Bone marrow (tissue), 2 donors: ENCODE data around the gene DAO.
"Not testable (repeated sequence)": the region's sequence is repeated elsewhere in the genome, so short reads cannot be mapped to it uniquely, and the experiment has no call there.

Source experiments
- DNase-seq, 2 donors: peaks; one replicate each; lab custom pipeline; 2025; lab: John Stamatoyannopoulos, UW

The DAO gene

DNA sequence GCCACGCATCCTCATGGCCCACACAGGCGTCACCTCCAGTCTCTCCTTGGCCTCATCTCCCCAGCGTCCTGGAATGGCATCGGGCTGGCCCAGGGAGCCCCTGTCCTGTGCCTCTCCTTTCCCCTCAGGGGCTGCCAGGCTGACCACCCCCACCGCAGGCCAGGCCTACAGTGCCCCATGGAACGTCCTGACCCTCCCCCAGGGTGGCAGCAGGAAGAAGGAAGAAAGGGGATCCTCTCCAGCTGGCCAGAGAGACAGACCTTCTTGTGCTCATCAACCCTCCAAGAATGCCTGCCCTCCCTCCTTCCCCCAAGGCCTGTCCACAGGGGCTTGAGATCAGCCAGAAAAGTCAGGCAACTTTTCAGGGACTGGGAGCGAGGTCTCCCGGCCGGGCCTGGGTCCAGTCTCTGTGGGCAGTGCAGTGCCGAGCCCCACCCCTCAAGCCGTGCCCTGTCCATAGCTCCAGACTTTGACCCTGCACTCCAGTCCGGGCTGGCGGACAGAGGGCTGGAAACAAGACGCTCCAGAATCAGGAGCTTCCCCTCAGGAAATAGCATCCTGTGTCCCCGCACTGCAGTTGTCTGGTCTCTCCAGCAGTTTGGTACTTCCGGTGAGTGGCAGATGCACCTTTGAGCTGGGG lies at the start of gene DAO:
Gene DAO (plus strand): TSS at position 478 of the 640 bp plus-strand sequence. CDS start 4,915 bp downstream, outside the sequence.
- DNase-seq = no peak

DNA sequence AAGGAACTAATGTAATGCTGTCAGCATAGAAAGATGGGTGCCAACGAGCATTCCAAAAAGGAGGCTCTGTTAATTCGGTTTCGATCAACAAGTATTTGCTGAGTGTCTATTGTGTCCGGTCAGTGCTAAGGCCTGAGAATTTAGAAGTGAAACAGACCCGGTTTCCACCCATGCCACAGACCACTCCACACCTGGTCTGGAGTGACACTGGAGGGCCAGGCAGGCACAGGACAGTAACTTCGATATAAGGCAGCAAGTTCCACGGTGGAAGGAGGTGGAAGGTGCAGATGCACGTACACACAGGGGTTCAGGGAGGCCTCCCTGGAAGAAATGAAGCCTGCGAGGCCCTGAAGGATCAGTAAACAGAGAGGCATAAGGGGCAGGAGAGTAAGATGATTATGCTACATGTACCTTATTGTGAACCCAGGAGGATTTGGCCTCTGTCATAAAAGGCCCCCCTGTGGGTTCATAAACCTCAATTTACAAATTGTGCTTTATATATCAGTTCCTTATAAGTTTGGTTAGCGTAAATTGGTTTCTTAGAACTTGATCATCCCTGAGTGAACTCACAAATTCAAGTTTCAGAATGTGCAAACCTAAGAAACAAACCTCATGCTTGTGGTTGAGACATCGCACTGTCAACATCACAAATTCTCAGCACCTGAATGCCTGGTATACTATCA lies 48.4 kb upstream of the DAO start:
- no peak for DNase-seq

DNA sequence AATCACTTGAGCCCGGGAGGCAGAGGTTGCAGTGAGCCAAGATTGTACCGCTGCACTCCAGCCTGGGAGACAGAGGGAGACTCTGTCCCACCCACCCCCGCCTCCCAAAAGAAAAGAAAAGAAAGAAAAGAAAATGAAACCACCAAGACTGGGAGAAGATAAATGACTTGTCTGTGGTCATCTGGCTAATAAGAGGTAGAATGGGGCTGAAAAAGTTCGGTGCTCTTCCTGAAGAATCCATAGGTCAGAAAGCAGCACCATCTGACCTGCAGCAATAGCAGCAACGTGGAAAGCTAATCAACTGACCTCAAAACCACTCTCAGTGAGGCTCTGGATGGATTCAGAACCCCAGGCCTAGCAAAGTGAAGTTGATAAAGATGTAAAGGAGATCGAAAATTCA lies 47.7 kb upstream of the DAO start:
- DNase-seq = no peak

DNA sequence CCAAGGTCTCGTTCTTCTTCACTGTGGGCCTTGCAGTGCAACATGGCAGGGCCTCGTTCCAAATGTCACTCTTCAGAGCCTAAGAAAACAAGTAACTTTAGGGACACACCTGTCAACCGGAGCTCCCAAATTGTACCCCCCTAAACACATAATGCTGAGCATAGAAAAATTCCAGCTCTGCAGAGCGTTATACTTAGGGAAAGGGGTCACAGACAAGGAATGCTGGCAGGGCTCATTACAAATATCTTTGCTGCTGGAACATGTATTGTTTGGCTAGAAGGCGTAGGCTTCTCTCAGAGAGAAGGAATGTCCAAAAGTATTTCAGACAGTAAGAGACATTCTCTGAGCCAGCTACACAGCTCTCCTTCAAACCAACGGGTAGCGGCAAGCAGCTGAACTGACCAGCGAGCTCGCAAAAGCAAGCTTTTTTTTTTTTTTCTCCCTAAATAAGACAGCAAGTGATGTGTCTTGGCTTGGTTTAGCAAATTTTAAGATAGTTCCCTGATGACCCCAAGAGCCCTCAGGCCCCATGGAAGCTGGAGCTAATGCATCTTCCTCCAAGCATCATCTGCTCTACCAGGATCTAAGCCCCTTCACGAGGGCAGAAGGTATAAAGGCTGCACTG lies 47.0 kb upstream of the DAO start:
- DNase-seq = no peak

DNA sequence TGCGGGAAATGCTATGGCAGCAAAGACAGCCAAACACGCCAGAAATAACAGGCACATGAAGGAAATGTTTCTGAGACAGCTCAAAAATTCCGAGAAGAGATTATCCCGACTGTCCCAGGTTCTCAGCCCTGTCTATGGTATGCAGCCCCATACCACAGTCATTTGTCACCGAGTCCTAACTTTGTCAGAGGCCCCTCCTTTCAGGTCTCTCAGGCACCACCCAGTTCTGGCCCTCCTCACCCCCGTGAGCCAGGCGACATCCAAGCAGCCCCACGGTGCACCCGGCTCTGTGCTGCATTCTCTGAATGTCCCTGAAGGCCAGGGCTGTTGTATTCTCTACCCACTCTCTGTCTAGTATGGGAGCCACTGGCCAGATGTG lies 46.5 kb upstream of the DAO start:
- no peak for DNase-seq

DNA sequence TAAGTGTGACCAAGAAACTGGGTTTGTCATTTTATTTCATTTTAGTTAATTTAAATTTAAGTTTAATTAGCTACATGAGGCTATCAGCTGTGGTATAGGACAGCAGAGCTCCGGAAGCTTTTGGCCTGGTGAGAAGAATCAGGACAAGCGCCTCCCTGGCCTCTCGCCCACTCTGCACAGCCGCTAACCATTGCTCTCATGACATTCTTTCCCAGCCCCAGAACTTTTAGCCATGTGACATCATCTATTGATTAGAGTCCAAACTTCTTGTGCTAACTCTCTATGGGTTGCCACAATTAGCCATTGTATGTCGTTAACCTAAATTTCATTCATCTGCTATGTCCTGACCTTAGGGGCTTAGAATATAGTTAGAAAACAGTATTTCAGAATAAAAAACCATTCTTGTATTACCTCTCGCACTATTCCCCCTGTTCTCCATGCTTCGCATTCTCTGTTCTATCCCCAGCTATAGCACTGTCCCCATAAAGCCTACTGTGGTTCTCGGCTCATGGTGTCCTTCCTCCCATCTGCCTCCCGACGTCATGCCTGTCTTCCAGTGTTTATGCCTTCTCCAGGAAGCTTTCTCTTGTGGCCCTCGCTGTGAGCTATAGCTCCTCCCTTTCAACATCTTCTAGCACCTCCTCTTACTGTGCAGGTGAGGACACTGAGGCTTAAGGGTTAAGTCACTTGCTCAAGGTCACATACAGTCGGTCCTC lies 46.0 kb upstream of the DAO start:
- DNase-seq = no peak

DNA sequence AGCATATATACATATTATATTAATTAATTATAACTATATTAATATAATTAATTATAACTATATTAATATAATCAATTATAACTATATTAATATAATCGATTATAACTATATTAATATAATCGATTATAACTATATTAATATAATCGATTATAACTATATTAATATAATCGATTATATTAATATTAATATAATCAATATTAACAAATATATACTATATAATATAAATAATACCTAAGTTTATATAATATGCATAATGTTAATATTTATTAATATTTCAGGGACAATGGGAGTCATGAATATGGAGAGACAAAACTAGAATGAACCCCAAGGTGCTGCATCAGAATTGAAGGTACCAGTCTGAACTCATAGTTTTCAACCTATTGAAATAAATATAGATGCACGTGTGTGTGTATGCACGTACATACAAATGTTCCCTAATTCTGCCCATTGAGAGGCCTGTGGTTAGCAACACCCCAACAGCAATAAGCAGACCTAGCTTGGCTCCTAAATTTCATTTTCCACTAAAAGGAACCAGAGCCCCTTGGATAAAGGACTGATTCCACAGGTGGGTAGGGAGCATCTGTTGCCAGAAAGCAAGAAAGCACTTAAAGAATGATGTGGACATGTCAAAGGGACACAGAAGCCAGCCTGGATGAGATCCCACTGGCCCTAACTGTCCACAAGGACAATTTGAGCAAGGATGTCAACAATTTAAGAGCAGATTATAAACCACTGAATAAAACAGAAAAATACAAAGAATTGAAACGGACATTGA lies 43.8 kb upstream of the DAO start:
- no peak for DNase-seq

DNA sequence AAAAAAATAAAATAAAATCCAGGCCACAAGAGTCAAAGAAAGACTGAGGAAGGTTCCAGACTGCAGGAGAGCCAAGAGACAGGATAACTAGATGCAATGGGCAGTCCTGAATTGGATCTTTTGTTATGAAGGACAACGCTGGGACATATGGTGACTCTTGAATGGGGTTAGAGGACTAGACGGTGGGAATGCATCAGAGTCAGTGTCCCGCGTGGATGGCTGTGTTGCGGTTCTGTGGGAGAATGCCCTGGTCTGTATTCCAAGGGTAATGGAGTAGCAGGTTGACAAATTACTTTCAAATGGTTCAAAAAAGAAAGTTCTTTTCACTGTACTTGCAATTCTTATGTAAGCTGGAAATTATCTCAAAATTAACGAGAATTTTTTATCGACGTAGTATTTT lies 42.7 kb upstream of the DAO start:
- no peak for DNase-seq

DNA sequence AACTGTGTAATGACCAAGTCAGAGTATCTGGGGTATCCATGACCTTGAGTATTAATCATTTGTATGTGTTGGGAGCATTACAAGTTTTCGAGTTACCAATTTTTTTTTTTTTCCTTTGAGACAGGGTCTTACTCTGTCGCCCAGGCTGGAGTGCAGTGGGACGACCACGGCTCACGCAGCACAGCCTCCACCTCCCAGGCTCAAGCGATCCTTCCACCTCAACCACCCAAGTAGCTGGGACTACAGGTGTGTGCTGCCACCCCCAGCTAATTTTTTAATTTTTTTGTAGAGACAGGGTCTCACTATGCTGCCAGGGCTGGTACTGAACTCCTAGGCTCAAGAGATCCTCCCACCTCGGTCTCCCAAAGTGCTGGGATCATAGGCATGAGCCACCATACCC lies 42.2 kb upstream of the DAO start:
- DNase-seq = no peak

DNA sequence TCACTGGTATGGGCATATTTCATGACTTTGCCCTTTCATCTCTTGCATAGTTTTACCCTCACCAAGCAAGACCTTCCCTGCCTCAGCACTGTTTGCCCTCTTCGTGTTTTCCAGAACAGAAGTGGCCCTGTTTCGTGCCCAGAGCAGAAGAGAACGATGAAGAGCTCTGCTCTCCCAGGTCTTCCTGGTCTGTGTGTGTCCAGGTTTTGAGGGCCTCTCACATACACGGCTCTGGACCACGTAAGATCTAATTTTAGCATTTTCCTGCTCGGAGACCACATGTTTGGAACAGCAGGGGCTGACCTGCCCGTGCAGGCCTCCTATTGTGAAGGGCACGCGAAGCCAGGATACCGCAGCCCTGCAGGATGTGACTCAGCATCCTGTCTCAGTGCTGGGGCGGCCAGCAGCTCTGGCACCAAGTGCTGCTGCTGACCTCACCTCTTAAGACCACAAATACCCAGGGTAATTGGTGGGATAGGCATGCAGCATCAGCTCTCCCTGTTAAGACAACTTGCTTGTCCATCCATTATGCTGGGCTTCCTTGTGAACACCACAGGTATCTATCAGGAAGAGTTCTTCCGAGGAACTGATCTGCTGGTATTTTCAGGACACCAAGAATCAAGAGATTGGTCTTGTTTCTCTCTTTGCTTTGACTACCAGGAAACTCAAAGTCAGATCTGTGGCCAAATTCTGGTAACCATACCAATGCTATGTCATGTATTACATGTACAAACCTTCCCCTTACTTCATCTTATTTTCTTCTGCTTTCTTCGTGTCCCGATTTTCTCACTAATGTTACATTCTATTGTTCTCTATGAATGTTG lies 41.5 kb upstream of the DAO start:
- DNase-seq = peak; percentile 46 to 93

DNA sequence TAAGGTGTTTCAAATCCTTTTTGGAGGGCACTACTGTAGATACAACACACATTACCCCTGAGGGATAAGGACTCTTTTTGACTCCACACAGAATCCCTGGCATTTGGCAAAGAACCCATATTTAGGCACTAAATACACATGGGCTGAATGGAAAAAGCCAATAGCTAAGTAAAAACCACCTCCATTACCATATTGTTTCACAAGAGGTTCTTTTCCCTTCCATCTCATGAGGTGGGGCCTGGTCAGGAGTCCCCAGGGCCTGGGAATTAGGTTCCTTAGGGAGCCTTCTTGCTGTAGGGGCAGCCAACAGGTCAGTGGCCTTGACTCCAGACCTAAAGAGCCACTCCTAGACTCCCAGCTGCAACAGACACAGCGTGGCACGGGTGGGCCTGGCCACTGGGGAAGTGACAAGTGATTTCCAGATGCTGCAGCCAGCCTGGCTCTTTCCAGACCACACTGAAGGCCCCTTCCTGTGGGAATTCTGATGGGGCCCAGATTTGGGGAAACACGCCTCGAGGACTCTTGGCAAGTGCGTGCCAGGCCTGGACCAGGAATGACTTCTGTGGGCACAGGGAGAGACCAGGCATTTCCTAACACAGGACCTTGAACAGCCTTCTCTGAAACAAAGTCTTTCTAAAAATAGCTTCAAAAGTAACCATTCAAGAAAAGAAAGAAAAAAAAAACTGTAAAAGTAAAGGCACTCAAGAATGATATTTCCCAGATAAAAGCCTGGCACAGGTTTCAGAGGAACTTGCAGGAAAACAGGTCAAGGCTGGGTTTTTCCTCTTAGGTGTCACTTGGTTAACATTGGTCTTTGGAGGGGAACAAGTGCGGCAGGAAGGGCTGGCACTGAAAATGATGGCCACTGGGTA lies 40.6 kb upstream of the DAO start:
- no peak for DNase-seq

DNA sequence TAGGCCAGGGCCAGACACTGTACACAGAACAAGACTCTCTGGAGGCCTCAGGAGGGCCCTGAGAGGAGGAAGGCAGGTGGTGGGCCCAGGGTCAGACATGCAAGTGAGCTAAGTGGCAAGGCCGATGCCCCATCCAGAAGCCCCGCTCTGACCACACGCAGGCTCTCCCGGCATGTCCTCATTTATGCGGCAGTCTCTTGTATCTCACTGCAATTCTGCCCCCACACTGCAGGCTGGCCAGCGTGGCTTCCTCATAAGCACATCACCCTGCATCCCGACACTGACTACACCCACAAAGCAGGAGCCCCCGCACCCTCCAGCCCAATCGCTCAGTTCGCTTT lies 40.0 kb upstream of the DAO start:
- no peak for DNase-seq

DNA sequence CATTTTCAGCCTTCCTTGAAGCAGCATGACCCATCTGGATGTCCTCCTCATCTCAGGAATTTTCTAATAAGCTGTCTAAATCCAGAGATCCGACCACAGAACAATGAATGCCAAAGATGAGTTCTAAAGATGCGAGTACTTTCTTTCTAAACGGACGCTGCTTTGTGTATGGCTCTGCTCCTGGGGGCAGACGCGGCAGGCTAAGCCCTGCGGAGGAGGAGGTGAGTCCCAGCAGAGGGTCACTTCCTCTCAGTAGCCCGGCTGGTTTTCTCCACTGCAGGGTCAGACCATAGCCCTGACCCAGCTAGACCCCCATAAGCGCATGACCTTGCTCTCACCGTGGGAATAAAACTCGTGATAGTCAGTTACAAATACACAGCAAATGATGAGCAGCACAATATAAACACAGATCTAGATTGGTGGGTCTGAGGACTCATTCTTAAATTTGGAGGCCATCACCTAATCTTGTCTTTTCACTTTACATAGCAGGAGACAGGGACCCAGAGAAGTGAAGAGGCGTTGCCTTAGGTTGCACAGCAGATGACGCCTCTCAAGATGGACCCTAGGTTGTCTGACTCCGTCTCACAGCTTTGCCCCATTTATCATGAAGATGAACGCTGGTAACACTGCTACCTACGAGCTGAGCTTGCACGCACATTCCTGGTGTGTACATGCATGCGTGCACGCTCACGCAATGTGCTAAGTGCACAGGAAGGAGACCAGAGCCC lies 39.1 kb upstream of the DAO start:
- DNase-seq = no peak

DNA sequence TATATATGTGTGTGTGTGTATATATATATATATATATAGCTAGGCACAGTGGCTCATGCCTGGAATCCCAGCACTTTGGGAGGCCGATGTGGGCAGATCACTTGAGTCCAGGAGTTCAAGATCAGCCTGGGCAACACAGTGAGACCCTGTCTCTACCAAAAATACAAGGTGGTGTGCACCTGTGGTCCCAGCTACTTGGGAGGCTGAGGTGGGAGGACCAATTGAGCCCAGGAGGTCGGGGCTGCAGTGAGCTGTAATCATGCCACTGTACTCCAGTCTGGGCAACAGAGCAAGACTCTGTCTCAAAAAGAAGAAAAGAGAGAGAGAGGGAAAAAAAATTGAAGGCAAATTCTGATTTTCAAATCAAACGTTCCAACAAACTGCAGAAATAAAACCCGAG lies 38.1 kb upstream of the DAO start:
- DNase-seq = not testable (repeated sequence)

DNA sequence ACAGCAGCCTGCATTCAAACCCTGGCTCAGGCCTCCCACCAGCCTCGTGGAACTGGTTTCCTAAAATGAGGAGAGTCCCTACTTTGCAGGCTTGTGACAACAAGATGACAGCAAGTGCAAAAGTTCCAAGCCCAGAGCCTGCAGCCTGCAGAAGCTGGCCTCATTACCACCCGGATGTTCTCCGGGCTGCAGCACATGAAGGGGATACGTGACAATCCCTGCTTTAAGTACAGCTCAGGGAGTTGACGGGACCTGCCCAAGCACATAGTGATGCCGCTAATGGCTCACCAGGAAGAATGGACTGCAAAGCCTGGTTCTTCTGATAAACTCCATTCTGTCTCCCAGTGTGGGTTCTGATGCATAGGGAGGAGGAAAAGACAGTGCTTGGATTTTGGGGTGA lies 37.5 kb upstream of the DAO start:
- DNase-seq = no peak

DNA sequence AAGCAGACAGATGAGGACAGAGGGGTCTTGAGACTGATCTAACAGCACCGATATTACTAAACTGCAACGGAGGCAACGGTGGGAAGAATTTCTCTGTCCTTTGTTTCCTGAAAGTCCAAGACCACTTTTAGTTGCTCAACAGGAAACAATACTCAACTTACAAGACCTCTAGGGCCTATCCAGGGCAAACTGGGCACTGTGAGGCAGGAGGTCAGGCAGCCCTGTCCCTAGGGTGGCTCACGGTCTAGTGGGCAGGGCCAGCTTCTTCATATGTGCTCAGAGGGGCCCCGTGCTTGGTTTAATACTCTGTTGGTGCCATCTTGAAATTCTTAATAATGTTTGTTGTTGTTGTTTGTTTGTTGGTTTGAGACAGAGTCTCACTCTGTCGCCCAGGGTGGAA lies 36.7 kb upstream of the DAO start:
- no peak for DNase-seq

DNA sequence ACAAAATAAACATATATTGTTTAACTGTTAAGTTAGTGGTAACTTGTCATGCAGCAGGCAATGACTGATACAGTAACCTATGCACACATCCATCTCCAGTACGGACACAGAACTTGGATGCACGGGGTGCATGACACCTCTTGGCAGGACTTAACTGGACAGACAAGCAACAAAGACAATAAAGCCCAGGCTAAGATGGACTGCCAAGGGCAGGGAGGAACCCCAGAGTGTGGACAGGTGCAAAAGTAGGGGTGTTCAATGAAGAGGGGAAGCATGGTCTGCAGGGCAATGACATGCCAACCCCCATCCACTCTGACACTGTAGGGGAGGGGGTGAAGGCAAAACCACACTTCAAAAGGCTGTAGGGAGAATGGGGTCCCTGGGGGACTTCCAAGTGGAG lies 34.2 kb upstream of the DAO start:
- no peak for DNase-seq

DNA sequence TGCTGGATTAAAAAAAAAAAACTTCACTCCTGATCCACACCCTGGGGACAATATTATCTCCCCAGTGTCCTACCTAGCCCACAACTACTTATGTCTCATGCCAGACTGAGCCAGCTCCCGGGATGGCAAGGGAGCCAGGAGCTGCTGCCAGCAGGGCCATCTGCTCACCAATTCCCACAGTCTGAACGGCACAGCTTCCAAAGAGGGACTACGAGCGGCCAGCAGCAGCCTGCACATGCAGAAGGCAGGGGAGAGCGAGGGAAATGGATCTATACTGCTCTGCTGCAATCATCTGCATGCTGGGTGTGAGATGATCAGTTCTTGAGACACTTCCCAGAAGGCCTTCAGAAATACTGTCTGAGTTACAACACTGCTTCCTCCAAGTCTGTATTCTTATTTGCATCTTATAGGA lies 33.6 kb upstream of the DAO start:
- DNase-seq = no peak

DNA sequence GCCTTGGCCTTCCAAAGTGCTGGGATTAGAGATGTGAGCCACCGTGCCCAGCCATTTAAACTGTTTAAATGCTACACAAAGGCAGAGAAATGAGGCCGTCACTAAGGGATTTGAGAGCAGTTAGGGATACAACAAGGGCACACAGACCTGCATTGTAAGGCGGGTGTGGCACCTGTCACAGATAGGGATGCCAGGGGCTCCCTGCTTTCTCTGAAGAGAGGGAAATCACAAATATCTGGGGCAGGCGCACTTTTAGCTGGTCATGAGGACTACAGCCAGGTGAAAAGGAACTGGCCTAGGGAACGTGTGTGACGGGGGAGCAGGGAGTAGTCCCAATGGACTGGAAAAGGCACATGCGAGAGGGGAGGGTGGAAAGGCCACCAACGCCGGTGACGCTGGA lies 32.2 kb upstream of the DAO start:
- DNase-seq = no peak

DNA sequence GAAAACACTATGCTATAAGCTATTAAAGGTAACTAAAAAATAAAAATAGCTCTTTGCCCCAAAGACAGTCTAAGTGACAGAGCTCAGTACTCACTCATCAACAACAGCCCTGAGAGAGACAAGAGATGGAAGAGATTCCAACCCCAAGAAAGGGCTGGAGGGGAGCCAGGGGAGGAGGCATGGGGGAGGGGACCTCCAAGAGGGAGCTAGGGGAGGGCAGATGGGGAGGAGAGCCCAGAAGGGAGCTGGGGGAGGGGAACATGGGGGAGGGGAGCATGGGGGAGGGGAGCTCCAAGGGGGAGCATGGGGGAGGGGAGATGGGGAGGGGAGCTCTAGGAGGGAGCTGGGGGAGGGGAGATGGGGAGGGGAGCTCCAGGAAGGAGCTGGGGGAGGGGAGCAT lies 30.2 kb upstream of the DAO start:
- DNase-seq = no peak
